GM12878 (cell line): ENCODE measurements around the gene FZR1.

Source experiments
- CBX5 ChIP-seq: sonication (generic); IDR thresholded peaks from 2 replicates; pipeline ENCODE4 v1.6.1; 2016; ENCODE audit warnings: low read depth, moderate library complexity, mild to moderate bottlenecking, inconsistent platforms
- JUND ChIP-seq: IDR thresholded peaks from 2 replicates; pipeline ENCODE4 v1.6.1; 2012; ENCODE audit warnings: low read depth, mild to moderate bottlenecking, low read length, improper control_type of control experiment, moderate library complexity
- MXI1 ChIP-seq: fragments of 150-350 bp; IDR thresholded peaks from 2 replicates; pipeline ENCODE4 v1.6.1; 2011; ENCODE audit warnings: low read depth, mild to moderate bottlenecking, inconsistent platforms, low read length, improper control_type of control experiment
- PKNOX1 ChIP-seq: fragments of 450-650 bp; IDR thresholded peaks from 2 replicates; pipeline ENCODE4 v1.6.1; 2016; ENCODE audit warnings: mild to moderate bottlenecking
- POU2F2 ChIP-seq: IDR thresholded peaks from 3 replicates; pipeline ENCODE4 v1.6.1; 2011; ENCODE audit warnings: low read depth, mild to moderate bottlenecking, low read length, borderline replicate concordance
- SREBF2 ChIP-seq: IDR thresholded peaks from 2 replicates; pipeline ENCODE4 v1.6.1; 2012; ENCODE audit warnings: mild to moderate bottlenecking, low read length

- TF ChIP-seq CBX5: no peak
- TF ChIP-seq MXI1: no peak
- TF ChIP-seq PKNOX1: no peak
- no peak for TF ChIP-seq JUND
- no peak for TF ChIP-seq SREBF2
- TF ChIP-seq POU2F2: no peak
Observed at GRCh38 chr19:3482507-3483225, 23.4 kb upstream of the FZR1 start.
